ENCODE measurements around the gene NEK8. TPM values are rescaled to one million over a fixed set of nuclear protein-coding genes. Genes with fewer than 3 reads are reported as not detected.
A peak's percentile ranks its signal among the peaks of the same experiment; 100 is the strongest.

Gene NEK8
- total and polyA plus RNA-seq, 9 of the 15 experiments (the other 6 are each of a cell fraction or from before 2014, with no cell fraction given) = 0.98 to 16.6 (median 4.6) TPM

DNA sequence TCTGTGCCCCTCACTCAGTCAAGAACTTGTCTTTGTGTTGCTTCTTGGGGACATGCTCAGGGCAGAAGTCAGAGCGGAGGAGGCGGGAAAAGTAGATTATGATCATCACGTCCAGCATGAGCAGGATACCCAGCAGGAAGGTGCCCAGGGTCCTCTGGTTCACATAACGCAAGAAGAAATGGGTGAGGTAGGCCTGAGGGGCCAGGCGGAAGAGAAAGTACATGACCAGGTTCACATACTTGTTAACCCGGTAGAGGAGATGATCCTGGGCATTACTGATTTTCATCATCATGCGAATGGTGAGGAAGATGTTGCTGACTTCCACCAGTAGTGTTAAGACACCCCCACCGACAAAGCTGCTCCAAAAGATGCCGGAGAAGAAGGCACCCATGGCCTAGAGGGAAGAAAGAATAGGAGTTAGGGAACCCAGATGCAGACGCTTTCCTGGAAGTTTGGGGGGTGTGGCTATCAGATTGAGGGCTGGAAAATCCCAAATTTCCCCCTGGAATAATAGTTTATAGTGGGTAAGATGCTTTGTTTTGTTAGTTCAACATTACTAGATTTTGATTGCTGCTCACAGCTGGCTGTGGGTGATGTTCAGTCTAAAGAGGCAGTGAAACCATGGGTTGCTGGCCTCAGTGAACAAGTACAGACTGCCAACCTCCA is 4.0 kb upstream of the NEK8 start (continued):
- TF ChIP-seq TAF1 (IDR thresholded peaks at IDR 0.05; ENCODE audit: control insufficient read depth, extremely low read depth, insufficient read depth, low read length, severe bottlenecking) (no peak), CHD4 (IDR thresholded peaks at IDR 0.05; ENCODE audit: insufficient read depth, insufficient replicate concordance, low read depth, low read length, poor library complexity, severe bottlenecking) (no peak), FOSL1 (tag; conservative IDR thresholded peaks at IDR 0.05) (no peak), SMAD3 (CRISPR knock-in tag; conservative IDR thresholded peaks at IDR 0.05) (0 out of 2 replicates have a peak, but pooled peaks have one; percentile 17), NFIC (IDR thresholded peaks at IDR 0.05) (no peak), SMAD2 (IDR thresholded peaks at IDR 0.05; ENCODE audit: low read depth, low read length) (no peak), FOXP1 (CRISPR knock-in tag; IDR thresholded peaks at IDR 0.05) (no peak), E2F5 (CRISPR knock-in tag; IDR thresholded peaks at IDR 0.05) (no peak), PHB2 (IDR thresholded peaks at IDR 0.05; ENCODE audit: low read depth) (0 out of 2 replicates have a peak, but pooled peaks have one; percentile 0), SMAD4 (CRISPR knock-in tag; conservative IDR thresholded peaks at IDR 0.05) (no peak), NCOA4 (IDR thresholded peaks at IDR 0.05; ENCODE audit: partially characterized antibody) (no peak), ZSCAN32 (CRISPR knock-in tag; IDR thresholded peaks at IDR 0.05) (no peak), ZBTB9 (CRISPR knock-in tag; IDR thresholded peaks at IDR 0.05) (no peak), SNIP1 (IDR thresholded peaks at IDR 0.05; ENCODE audit: low read depth) (no peak), FOXJ3 (CRISPR knock-in tag; IDR thresholded peaks at IDR 0.05) (no peak), MLLT1 (IDR thresholded peaks at IDR 0.05) (peak in 1 of 2 experiments; percentile 11; a peak in 1 of 4 replicates), SNRNP70 (optimal IDR thresholded peaks at IDR 0.05; ENCODE audit: low read depth, low read length) (no peak), GABPA (tag; conservative IDR thresholded peaks at IDR 0.05; ENCODE audit: low read depth) (no peak), ASH1L (IDR thresholded peaks at IDR 0.05; ENCODE audit: borderline replicate concordance, low read depth, partially characterized antibody) (no peak)
- TF ChIP-seq, protein P1, sequence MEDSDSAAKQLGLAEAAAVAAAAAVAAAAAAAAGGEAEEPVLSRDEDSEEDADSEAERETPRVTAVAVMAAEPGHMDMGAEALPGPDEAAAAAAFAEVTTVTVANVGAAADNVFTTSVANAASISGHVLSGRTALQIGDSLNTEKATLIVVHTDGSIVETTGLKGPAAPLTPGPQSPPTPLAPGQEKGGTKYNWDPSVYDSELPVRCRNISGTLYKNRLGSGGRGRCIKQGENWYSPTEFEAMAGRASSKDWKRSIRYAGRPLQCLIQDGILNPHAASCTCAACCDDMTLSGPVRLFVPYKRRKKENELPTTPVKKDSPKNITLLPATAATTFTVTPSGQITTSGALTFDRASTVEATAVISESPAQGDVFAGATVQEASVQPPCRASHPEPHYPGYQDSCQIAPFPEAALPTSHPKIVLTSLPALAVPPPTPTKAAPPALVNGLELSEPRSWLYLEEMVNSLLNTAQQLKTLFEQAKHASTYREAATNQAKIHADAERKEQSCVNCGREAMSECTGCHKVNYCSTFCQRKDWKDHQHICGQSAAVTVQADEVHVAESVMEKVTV (CRISPR knock-in tag; IDR thresholded peaks at IDR 0.05) = no peak
- TF ChIP-seq, protein P2, sequence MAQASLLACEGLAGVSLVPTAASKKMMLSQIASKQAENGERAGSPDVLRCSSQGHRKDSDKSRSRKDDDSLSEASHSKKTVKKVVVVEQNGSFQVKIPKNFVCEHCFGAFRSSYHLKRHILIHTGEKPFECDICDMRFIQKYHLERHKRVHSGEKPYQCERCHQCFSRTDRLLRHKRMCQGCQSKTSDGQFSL (CRISPR knock-in tag; IDR thresholded peaks at IDR 0.05) = no peak; the same call in 1 of the 2 replicates
- TF ChIP-seq, protein P2 (tag; IDR thresholded peaks at IDR 0.05) = 0 out of 4 replicates have a peak, but pooled peaks of 1 of the 2 experiments have one; percentile 22

All from K562 (cell line).